ENCODE results near the gene AKT2.

Gene AKT2

GRCh38 chr19:40214936-40215335 is 70.2 kb downstream of the AKT2 start:
- Histone ChIP-seq H3K27me3 (replicated peaks in 2 of 5; ENCODE audit: control insufficient read depth in 4 of 5, insufficient read depth in 5 of 5, low read length in 4 of 5) (peaks cover 4 to 42% (median 22%) of the 10 kb centered on the region in 5 experiments), H3K36me3 (ENCODE audit: control insufficient read depth in 4 of 4, insufficient read depth in 4 of 4, low read length in 3 of 4) (peaks cover 0 to 10% (median 4%) of the 10 kb centered on the region in 4 experiments), H3K4me3 (ENCODE audit: control insufficient read depth in 1 of 7, extremely low read depth in 1 of 7, insufficient read depth in 4 of 7, low read depth in 2 of 7, low read length in 6 of 7) (no peak overlapping the region), H3K9me3 (ENCODE audit: control extremely low read depth in 1 of 5, control insufficient read depth in 4 of 5, insufficient read depth in 2 of 5, low read depth in 1 of 5, low read length in 4 of 5) (no peaks in the 10 kb centered on the region), H3K4me1 (ENCODE audit: control extremely low read depth in 1 of 4, control insufficient read depth in 4 of 4, insufficient read depth in 4 of 4, low read length in 3 of 4) (peaks cover 0 to 7% (median 0%) of the 10 kb centered on the region in 4 experiments), H3K27ac (ENCODE audit: insufficient read depth in 1 of 2, low read depth in 1 of 2, low read length in 2 of 2, poor library complexity in 1 of 2, severe bottlenecking in 2 of 2) (no peak overlapping the region)
- WGBS (ENCODE audit: insufficient coverage) = 97% methylated on average over 14 of the region's 22 CpGs
- DNase-seq = no peak
- ChIA-PET POLR2A (no interaction called here), CTCF (no interaction called here)

- POLR2A ChIA-PET = no interaction called here
- Histone ChIP-seq H3K27me3 (replicated peaks in 2 of 5; ENCODE audit: control insufficient read depth in 4 of 5, insufficient read depth in 5 of 5, low read length in 4 of 5) (peaks cover 0 to 33% (median 16%) of the 10 kb centered on the region in 5 experiments), H3K4me1 (ENCODE audit: control extremely low read depth in 1 of 4, control insufficient read depth in 4 of 4, insufficient read depth in 4 of 4, low read length in 3 of 4) (peaks cover 0 to 7% (median 0%) of the 10 kb centered on the region in 4 experiments), H3K36me3 (ENCODE audit: control insufficient read depth in 4 of 4, insufficient read depth in 4 of 4, low read length in 3 of 4) (peaks cover 0 to 11% (median 5%) of the 10 kb centered on the region in 4 experiments), H3K4me3 (ENCODE audit: control insufficient read depth in 1 of 7, extremely low read depth in 1 of 7, insufficient read depth in 4 of 7, low read depth in 2 of 7, low read length in 6 of 7) (no peak overlapping the region), H3K27ac (ENCODE audit: insufficient read depth in 1 of 2, low read depth in 1 of 2, low read length in 2 of 2, poor library complexity in 1 of 2, severe bottlenecking in 2 of 2) (no peak overlapping the region), H3K9me3 (ENCODE audit: control extremely low read depth in 1 of 5, control insufficient read depth in 4 of 5, insufficient read depth in 2 of 5, low read depth in 1 of 5, low read length in 4 of 5) (no peaks in the 10 kb centered on the region)
- CTCF ChIA-PET = no interaction called here
- DNase-seq = no peak
- WGBS (ENCODE audit: insufficient coverage) = 94% methylated on average over 41 of the region's 50 CpGs
These were observed 71.1 kb downstream of the AKT2 start for GRCh38 chr19:40213882-40214570.

GRCh38 chr19:40213251-40213829 is 71.8 kb downstream of the AKT2 start:
- 97% methylated on average over 48 of the region's 53 CpGs for WGBS (ENCODE audit: insufficient coverage)
- Histone ChIP-seq H3K4me1 (ENCODE audit: control extremely low read depth in 1 of 4, control insufficient read depth in 4 of 4, insufficient read depth in 4 of 4, low read length in 3 of 4) (peaks cover 0 to 7% (median 0%) of the 10 kb centered on the region in 4 experiments), H3K9me3 (ENCODE audit: control extremely low read depth in 1 of 5, control insufficient read depth in 4 of 5, insufficient read depth in 2 of 5, low read depth in 1 of 5, low read length in 4 of 5) (no peaks in the 10 kb centered on the region), H3K27me3 (replicated peaks in 2 of 5; ENCODE audit: control insufficient read depth in 4 of 5, insufficient read depth in 5 of 5, low read length in 4 of 5) (peaks cover 0 to 26% (median 16%) of the 10 kb centered on the region in 5 experiments), H3K27ac (ENCODE audit: insufficient read depth in 1 of 2, low read depth in 1 of 2, low read length in 2 of 2, poor library complexity in 1 of 2, severe bottlenecking in 2 of 2) (no peak overlapping the region), H3K4me3 (ENCODE audit: control insufficient read depth in 1 of 7, extremely low read depth in 1 of 7, insufficient read depth in 4 of 7, low read depth in 2 of 7, low read length in 6 of 7) (no peak overlapping the region), H3K36me3 (ENCODE audit: control insufficient read depth in 4 of 4, insufficient read depth in 4 of 4, low read length in 3 of 4) (peaks cover 0 to 17% (median 5%) of the 10 kb centered on the region in 4 experiments)
- CTCF ChIA-PET = no interaction called here
- POLR2A ChIA-PET = no interaction called here
- no peak for DNase-seq

- Histone ChIP-seq H3K4me1 (ENCODE audit: control extremely low read depth in 1 of 4, control insufficient read depth in 4 of 4, insufficient read depth in 4 of 4, low read length in 3 of 4) (no peaks in the 10 kb centered on the region), H3K27ac (ENCODE audit: insufficient read depth in 1 of 2, low read depth in 1 of 2, low read length in 2 of 2, poor library complexity in 1 of 2, severe bottlenecking in 2 of 2) (no peak overlapping the region), H3K9me3 (ENCODE audit: control extremely low read depth in 1 of 5, control insufficient read depth in 4 of 5, insufficient read depth in 2 of 5, low read depth in 1 of 5, low read length in 4 of 5) (no peaks in the 10 kb centered on the region), H3K4me3 (ENCODE audit: control insufficient read depth in 1 of 7, extremely low read depth in 1 of 7, insufficient read depth in 4 of 7, low read depth in 2 of 7, low read length in 6 of 7) (no peak overlapping the region), H3K27me3 (replicated peaks in 2 of 5; ENCODE audit: control insufficient read depth in 4 of 5, insufficient read depth in 5 of 5, low read length in 4 of 5) (peaks cover 0 to 2% (median 1%) of the 10 kb centered on the region in 5 experiments), H3K36me3 (ENCODE audit: control insufficient read depth in 4 of 4, insufficient read depth in 4 of 4, low read length in 3 of 4) (peaks cover 0 to 20% (median 5%) of the 10 kb centered on the region in 4 experiments)
- WGBS (ENCODE audit: insufficient coverage) = 100% methylated on average over 3 of the region's 5 CpGs
- ChIA-PET POLR2A (no interaction called here), CTCF (interaction anchor here (0.7 to 1.1 kb wide), 2 partner anchors 71 to 626 kb away, joined by 3 to 4 read pairs; no protein-coding TSS in a partner anchor)
- DNase-seq = no peak
These were observed 74.3 kb downstream of the AKT2 start for GRCh38 chr19:40210889-40211288.

- Histone ChIP-seq H3K4me3 (ENCODE audit: control insufficient read depth in 1 of 7, extremely low read depth in 1 of 7, insufficient read depth in 4 of 7, low read depth in 2 of 7, low read length in 6 of 7) (no peak overlapping the region), H3K4me1 (ENCODE audit: control extremely low read depth in 1 of 4, control insufficient read depth in 4 of 4, insufficient read depth in 4 of 4, low read length in 3 of 4) (no peaks in the 10 kb centered on the region), H3K9me3 (ENCODE audit: control extremely low read depth in 1 of 5, control insufficient read depth in 4 of 5, insufficient read depth in 2 of 5, low read depth in 1 of 5, low read length in 4 of 5) (no peaks in the 10 kb centered on the region), H3K27me3 (replicated peaks in 2 of 5; ENCODE audit: control insufficient read depth in 4 of 5, insufficient read depth in 5 of 5, low read length in 4 of 5) (no peaks in the 10 kb centered on the region), H3K36me3 (ENCODE audit: control insufficient read depth in 4 of 4, insufficient read depth in 4 of 4, low read length in 3 of 4) (peaks cover 0 to 31% (median 9%) of the 10 kb centered on the region in 4 experiments), H3K27ac (ENCODE audit: insufficient read depth in 1 of 2, low read depth in 1 of 2, low read length in 2 of 2, poor library complexity in 1 of 2, severe bottlenecking in 2 of 2) (no peak overlapping the region)
- ChIA-PET CTCF (interaction anchor here (0.9 kb wide), 1 partner anchor 18 kb away, joined by 3 read pairs; no protein-coding TSS in a partner anchor), POLR2A (interaction anchor here (0.5 kb wide), 1 partner anchor 24 kb away, joined by 4 read pairs; no protein-coding TSS in a partner anchor)
- WGBS (ENCODE audit: insufficient coverage) = 100% methylated on average over 3 of the region's 5 CpGs
- DNase-seq = no peak
These were observed 76.5 kb downstream of the AKT2 start for GRCh38 chr19:40208602-40209001.

- no peaks in the 10 kb centered on the region for H3K27me3 ChIP-seq (replicated peaks in 2 of 5; ENCODE audit: control insufficient read depth in 4 of 5, insufficient read depth in 5 of 5, low read length in 4 of 5)
- 98% methylated on average over 18 of the region's 21 CpGs for WGBS (ENCODE audit: insufficient coverage)
- CTCF ChIA-PET = interaction anchor here (1.0 kb wide), 1 partner anchor 61 kb away, joined by 3 read pairs; no protein-coding TSS in a partner anchor
- no peak for DNase-seq
- H3K36me3 ChIP-seq (ENCODE audit: control insufficient read depth in 4 of 4, insufficient read depth in 4 of 4, low read length in 3 of 4) = peaks cover 0 to 32% (median 7%) of the 10 kb centered on the region in 4 experiments
- H3K4me3 ChIP-seq (ENCODE audit: control insufficient read depth in 1 of 7, extremely low read depth in 1 of 7, insufficient read depth in 4 of 7, low read depth in 2 of 7, low read length in 6 of 7) = no peak overlapping the region
- no peaks in the 10 kb centered on the region for H3K4me1 ChIP-seq (ENCODE audit: control extremely low read depth in 1 of 4, control insufficient read depth in 4 of 4, insufficient read depth in 4 of 4, low read length in 3 of 4)
- no peaks in the 10 kb centered on the region for H3K9me3 ChIP-seq (ENCODE audit: control extremely low read depth in 1 of 5, control insufficient read depth in 4 of 5, insufficient read depth in 2 of 5, low read depth in 1 of 5, low read length in 4 of 5)
- no peak overlapping the region for H3K27ac ChIP-seq (ENCODE audit: insufficient read depth in 1 of 2, low read depth in 1 of 2, low read length in 2 of 2, poor library complexity in 1 of 2, severe bottlenecking in 2 of 2)
- POLR2A ChIA-PET = no interaction called here
These were observed 79.4 kb downstream of the AKT2 start for GRCh38 chr19:40205760-40206159.

GRCh38 chr19:40204381-40204780 is 80.8 kb downstream of the AKT2 start:
- ChIA-PET POLR2A (no interaction called here), CTCF (no interaction called here)
- DNase-seq = no peak
- WGBS (ENCODE audit: insufficient coverage) = 98% methylated on average over 11 of the region's 16 CpGs
- no peak overlapping the region for H3K27ac ChIP-seq (ENCODE audit: insufficient read depth in 1 of 2, low read depth in 1 of 2, low read length in 2 of 2, poor library complexity in 1 of 2, severe bottlenecking in 2 of 2)
- H3K36me3 ChIP-seq (ENCODE audit: control insufficient read depth in 4 of 4, insufficient read depth in 4 of 4, low read length in 3 of 4) = peaks cover 0 to 30% (median 5%) of the 10 kb centered on the region in 4 experiments
- H3K4me1 ChIP-seq (ENCODE audit: control extremely low read depth in 1 of 4, control insufficient read depth in 4 of 4, insufficient read depth in 4 of 4, low read length in 3 of 4) = no peaks in the 10 kb centered on the region
- H3K27me3 ChIP-seq (replicated peaks in 2 of 5; ENCODE audit: control insufficient read depth in 4 of 5, insufficient read depth in 5 of 5, low read length in 4 of 5) = no peaks in the 10 kb centered on the region
- no peak overlapping the region for H3K4me3 ChIP-seq (ENCODE audit: control insufficient read depth in 1 of 7, extremely low read depth in 1 of 7, insufficient read depth in 4 of 7, low read depth in 2 of 7, low read length in 6 of 7)
- H3K9me3 ChIP-seq (ENCODE audit: control extremely low read depth in 1 of 5, control insufficient read depth in 4 of 5, insufficient read depth in 2 of 5, low read depth in 1 of 5, low read length in 4 of 5) = no peaks in the 10 kb centered on the region
